ENCODE data around the gene BNIPL.

Gene BNIPL

DNA sequence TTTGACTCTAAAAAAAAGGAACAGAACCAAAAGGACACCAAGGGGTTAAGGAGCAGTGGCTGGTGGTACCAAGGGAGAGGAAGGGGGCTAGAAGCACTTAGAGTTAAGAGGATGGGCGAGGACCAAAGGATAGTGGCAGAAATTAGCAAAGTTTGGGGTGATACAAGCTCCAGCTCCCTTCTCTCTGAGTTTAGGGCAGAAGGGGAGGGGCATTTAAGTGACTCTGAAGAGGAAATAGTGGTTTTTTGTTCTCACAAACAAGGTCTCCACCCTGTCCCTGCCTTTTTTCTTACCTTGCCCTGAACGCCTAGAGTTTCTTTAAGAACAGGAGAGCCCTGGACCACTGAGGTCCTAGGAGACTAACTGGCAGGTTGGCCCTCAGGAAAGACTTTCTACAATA is 19.8 kb downstream of the BNIPL start:
- no peak for DNase-seq (ENCODE audit: low read depth in 2 of 2)

DNA sequence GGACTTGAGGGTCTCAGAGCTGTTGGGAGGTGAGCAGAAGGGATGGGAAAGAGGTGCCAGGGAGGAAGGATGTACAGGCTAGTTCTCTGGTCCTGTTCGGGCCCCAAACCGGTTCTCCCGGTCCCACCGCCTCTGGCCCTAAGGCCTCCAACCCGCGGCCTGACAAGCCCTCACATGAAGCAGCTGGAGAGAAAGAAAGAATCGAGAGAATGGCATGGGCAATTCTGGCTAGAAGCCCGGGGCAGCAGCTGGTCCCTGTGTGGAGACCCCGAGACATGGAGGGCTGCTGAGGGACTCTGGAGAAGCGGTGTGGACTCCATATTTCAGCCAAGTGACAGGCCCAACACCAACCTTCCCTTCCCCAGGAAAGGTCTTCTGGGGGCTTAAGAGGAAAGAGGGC is 22.3 kb downstream of the BNIPL start:
- DNase-seq (ENCODE audit: low read depth in 2 of 2) = no peak

- DNase-seq (ENCODE audit: low read depth in 2 of 2) = peak; percentile 65 to 67
These were observed 23.0 kb downstream of the BNIPL start, which contains the start of gene CDC42SE1 for GRCh38 chr1:151059109-151060006. CDC42SE1 (minus strand) TSS chr1:151059622; CDS start chr1:151055730, 3,892 bp downstream.

GRCh38 chr1:151060007-151060656 is 23.7 kb downstream of the BNIPL start, which contains the start of gene MLLT11:
MLLT11 (plus strand) TSS chr1:151060397; CDS start chr1:151067225, 6,828 bp downstream.
- no peak for DNase-seq (ENCODE audit: low read depth in 2 of 2)

DNA sequence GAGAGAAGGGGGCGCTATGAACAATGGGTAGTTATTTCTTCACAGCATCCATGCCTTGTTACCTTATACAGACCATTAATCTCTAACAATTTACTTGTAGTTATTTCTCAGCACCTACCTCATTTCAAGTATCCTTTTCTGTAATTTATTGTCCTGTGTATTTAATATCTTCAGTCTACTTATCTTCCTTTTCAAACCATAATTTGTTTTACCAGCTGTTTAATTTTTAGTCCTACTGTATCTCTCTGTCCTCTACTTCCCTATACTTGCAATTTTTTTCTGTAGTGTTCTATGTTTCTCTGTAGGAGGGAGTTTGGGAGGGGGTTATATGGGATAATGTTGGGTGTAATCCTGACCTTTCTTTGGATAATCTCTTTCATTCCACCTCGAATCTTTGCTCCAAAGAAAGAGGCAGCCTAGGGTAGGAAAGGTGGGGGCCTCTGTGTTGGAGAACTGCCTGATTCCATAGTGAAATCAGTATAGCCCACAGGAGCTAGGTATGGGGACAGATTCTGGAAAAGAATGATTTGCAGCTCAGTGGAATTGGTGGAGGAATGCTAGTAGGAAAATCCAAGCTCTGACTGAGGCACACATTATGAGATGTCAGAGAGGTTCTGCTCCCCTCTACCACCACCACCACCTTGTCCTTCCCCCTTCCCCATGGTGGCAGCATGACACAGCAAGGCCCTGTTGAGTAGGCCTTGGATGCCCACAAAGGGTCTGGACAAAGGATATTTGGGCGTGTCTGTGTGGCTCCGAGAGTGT is 24.5 kb downstream of the BNIPL start:
- DNase-seq (ENCODE audit: low read depth in 2 of 2) = no peak

GRCh38 chr1:151061704-151062103 is 25.3 kb downstream of the BNIPL start:
- no peak for DNase-seq (ENCODE audit: low read depth in 2 of 2)

DNA sequence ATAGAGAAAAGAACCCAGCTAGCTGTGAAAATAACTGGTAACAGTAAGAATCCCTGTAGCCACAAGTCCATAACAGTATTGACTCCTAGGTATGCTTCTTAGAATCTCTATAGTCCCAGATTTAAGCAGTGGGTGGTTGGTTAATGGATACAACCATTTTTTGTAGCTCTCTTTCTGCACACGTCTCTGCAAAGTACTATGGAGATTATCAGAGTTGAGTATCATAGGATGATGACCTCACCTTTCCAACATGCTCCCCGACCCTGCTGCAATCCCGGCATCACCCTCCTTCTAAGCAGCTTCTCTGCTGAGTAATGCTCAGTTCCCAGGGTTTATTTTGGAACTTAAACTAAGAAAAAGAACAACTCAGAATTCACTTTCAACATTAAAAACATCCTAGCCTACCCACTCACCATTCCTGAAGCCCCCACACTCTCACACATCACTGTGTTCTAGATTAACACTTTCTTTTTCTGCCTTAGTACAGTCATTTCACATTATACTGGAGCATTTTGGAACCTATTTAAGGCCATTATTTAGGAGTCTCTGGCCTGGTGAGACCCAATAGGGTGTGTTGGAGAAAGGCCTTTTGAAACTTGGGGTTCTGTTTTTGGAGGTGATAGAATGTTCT is 26.5 kb downstream of the BNIPL start:
- no peak for DNase-seq (ENCODE audit: low read depth in 2 of 2)

DNA sequence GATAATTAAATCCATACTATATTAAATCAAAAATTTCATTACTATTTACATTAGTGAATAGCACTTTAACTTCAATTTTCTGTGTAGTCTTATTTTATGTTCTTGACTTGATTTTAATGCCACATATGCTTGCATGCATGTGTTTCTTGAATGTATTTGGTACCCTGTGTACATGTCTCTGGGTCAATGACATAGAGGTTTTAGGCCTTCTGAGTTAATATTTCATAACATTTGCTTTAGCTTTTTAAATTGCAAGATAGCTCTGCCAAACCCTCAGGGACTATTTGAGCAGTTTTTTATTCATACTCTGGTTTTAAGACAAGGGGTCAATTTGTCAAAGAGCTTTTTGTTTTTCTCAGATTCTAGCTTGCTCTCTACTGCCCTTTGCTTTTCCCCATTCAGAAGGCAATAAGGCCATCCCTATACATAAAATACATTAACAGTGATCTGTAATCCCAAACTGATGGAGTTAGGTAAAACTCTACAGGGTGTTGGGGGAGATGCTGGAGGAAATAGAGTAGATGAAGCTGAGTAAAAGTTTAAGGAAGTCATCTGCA is 28.8 kb downstream of the BNIPL start:
- no peak for DNase-seq (ENCODE audit: low read depth in 2 of 2)

DNA sequence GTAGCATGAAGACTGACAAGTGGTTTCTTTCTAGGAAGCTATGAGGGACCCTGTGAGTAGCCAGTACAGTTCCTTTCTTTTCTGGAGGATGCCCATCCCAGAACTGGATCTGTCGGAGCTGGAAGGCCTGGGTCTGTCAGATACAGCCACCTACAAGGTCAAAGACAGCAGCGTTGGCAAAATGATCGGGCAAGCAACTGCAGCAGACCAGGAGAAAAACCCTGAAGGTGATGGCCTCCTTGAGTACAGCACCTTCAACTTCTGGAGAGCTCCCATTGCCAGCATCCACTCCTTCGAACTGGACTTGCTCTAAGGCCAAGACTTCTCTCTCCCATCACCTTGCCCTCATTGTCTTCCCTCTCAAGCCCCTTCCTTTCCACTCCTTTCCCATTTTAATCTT is 30.8 kb downstream of the BNIPL start:
- no peak for DNase-seq (ENCODE audit: low read depth in 2 of 2)

- DNase-seq (ENCODE audit: low read depth in 2 of 2) = no peak
These were observed 32.7 kb downstream of the BNIPL start for GRCh38 chr1:151069103-151069486.

- peak; percentile 63 to 69 for DNase-seq (ENCODE audit: low read depth in 2 of 2)
These were observed 34.3 kb downstream of the BNIPL start, which contains the start of gene GABPB2 for GRCh38 chr1:151070474-151071276. GABPB2 (plus strand) TSS chr1:151070761; CDS start chr1:151088190, 17,429 bp downstream.

DNA sequence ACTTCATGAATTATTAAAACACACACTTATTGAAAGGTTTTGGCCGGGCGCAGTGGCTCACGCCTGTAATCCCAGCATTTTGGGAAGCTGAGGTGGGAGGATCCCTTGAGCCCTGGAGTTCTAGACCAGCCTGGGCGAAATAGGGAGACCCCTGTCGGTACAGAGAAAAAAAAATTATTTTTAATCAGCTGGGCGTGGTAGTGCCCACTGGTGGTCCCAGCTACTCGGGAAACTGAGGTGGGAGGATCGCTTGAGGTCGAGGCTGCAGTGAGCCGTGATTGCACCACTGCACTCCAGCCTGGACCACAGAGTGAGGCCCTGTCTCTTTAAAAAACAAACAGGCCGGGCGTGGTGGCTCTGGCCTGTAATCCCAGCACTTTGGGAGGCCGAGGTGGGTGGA is 35.8 kb downstream of the BNIPL start:
- DNase-seq (ENCODE audit: low read depth in 2 of 2) = no peak

DNA sequence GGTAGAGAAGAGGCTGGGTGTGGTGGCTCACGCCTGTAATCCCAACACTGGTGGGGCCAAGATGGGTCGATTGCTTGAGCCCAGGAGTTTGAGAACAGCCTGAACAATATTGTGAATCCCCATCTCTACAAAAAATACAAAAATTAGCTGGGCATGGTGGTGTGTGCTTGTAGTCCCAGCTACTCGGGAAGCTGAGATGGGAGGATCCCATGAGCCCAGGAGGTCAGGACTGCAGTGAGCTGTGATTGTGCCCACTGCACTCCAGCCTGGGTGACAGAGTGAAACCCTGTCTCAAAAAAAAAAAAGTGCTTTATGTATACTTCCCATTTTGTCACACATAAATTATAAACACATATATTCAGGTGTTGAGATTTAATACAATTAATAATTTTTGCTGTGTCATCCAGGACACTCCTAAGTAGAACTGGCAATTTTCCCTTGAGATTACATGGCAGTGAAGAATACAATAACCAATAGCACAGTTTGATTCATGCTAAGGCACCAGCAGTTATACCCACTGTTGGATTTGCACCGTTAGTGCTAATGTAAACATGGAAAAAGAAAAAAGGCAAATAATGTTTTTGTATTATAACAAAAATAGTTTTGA is 49.7 kb downstream of the BNIPL start:
- DNase-seq (ENCODE audit: low read depth in 2 of 2) = no peak

All from stimulated activated CD8-positive, alpha-beta memory T cell treated with anti-CD3 and anti-CD28 coated beads, Interleukin-7, amount 100 ng/mL, for 1 hour (primary cell).